Measurements from ENCODE around the gene NUBP2. TPM values are rescaled to one million over a fixed set of nuclear protein-coding genes. Genes with fewer than 3 reads are reported as not detected.

Gene NUBP2
- total and polyA plus RNA-seq, 8 donors: 14.7 to 171 (median 67.7) TPM

GRCh38 chr16:1746693-1747195 lies 36.0 kb upstream of the NUBP2 start:
- 89 to 93% (median 92%) methylated on average over 15 to 31 of the region's 31 CpGs for WGBS, 5 donors
- DNase-seq: no peak

DNA sequence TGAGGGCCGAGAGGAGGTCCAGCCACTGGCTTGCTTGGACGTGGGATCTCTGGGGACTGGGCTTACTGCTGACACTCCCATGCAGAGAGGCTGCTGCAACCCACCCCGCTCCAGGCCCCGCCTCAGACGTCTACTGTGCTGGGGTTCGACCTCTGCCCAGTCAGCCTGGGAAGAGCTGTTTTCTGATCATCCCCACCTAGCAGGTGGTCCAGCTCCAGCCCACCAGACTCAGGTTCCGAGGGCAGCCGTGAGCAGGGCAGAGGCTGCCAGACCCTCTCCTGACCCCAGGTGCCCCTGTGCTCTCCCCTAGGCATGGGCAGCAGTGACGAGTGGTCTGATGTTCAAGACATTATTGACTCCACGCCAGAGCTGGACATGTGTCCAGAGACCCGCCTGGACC lies 34.8 kb upstream of the NUBP2 start:
- intact Hi-C loops (cut with DNase I; ENCODE audit: low total_unique reads): no loop called here
- Histone ChIP-seq H3K27me3 (no peaks in the 10 kb centered on the region), H3K4me1 (no peaks in the 10 kb centered on the region), H3K9me3 (no peaks in the 10 kb centered on the region), H3K27ac (no peak overlapping the region), H3K4me3 (no peak overlapping the region), H3K36me3 (peaks cover 58 to 100% (median 100%) of the 10 kb centered on the region in 4 donors)
- 89 to 95% (median 91%) methylated on average over 3 to 11 of the region's 11 CpGs for WGBS, 5 donors
- TF ChIP-seq, protein P1, sequence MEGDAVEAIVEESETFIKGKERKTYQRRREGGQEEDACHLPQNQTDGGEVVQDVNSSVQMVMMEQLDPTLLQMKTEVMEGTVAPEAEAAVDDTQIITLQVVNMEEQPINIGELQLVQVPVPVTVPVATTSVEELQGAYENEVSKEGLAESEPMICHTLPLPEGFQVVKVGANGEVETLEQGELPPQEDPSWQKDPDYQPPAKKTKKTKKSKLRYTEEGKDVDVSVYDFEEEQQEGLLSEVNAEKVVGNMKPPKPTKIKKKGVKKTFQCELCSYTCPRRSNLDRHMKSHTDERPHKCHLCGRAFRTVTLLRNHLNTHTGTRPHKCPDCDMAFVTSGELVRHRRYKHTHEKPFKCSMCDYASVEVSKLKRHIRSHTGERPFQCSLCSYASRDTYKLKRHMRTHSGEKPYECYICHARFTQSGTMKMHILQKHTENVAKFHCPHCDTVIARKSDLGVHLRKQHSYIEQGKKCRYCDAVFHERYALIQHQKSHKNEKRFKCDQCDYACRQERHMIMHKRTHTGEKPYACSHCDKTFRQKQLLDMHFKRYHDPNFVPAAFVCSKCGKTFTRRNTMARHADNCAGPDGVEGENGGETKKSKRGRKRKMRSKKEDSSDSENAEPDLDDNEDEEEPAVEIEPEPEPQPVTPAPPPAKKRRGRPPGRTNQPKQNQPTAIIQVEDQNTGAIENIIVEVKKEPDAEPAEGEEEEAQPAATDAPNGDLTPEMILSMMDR (IDR thresholded peaks at IDR 0.05): no peak
- no peak for TF ChIP-seq EP300 (IDR thresholded peaks at IDR 0.05)
- no peak for TF ChIP-seq POLR2A (IDR thresholded peaks at IDR 0.05)
- DNase-seq: no peak

More at GRCh38 chr16:1746693-1747195, 36.0 kb upstream of the NUBP2 start:
- Histone ChIP-seq H3K4me1 (no peaks in the 10 kb centered on the region), H3K9me3 (no peaks in the 10 kb centered on the region), H3K4me3 (no peak overlapping the region), H3K27me3 (no peaks in the 10 kb centered on the region), H3K36me3 (peaks cover 57 to 99% (median 95%) of the 10 kb centered on the region in 4 donors), H3K27ac (no peak overlapping the region)
- TF ChIP-seq EP300 (IDR thresholded peaks at IDR 0.05) (no peak), POLR2AphosphoS5 (IDR thresholded peaks at IDR 0.05) (no peak), POLR2A (IDR thresholded peaks at IDR 0.05) (no peak)
- TF ChIP-seq, protein P1 (IDR thresholded peaks at IDR 0.05): no peak
- intact Hi-C loops (cut with DNase I; ENCODE audit: low total_unique reads): no loop called here

DNA sequence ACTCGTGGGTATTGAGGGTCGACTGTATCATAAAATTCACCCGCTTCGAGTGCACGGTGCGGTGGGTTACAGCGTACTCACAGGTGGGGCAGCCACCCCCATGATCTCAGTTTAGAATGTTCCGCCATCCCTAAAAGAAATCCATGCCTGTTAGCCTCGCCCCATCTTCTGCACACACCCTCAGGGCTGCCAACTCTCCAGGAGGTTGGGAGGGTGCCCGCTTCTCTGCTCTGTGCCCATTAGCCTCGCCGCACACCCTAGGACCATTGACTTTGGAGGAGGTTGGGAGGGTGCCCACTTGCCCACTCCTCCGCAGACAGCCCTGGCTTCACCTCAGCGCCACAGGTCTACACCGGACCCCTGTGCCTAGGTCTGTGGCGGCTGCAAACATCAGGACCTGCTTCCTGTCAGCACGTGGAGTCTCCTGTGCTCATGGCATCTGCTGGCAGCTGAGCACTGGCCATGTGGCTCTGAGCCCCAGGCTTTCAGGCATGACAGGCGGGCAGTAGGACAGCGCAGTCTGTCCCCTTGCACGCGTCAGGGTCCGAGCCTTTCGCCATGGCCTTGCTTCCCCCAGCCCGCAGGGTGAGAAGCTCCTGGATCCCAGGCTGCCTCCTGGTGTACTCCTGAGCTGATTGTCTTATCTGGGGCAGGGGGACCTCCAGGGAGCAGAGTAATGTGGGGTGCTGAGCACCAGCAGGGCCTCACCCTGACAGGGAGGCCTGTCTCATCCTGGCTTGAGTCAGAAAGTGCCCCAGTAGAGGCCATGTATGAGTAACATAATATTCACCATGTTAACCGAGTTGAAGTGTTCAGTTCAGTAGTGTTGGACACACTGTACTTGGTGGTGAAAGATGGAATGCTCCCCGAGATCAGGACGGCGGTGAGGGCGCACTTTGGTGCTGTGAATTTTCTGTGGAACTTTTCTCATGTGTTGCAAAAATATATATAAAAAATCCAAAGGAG lies 33.3 kb upstream of the NUBP2 start:
- Histone ChIP-seq H3K36me3 (peaks cover 46 to 99% (median 98%) of the 10 kb centered on the region in 4 donors), H3K4me3 (no peak overlapping the region), H3K9me3 (no peaks in the 10 kb centered on the region), H3K4me1 (no peaks in the 10 kb centered on the region), H3K27ac (no peak overlapping the region), H3K27me3 (no peaks in the 10 kb centered on the region)
- WGBS, 5 donors: 95 to 97% (median 96%) methylated on average over 25 to 29 of the region's 29 CpGs
- intact Hi-C loops (cut with DNase I; ENCODE audit: low total_unique reads): no loop called here
- TF ChIP-seq, protein P1 (IDR thresholded peaks at IDR 0.05): no peak
- no peak for TF ChIP-seq POLR2A (IDR thresholded peaks at IDR 0.05)
- no peak for TF ChIP-seq EP300 (IDR thresholded peaks at IDR 0.05)
- TF ChIP-seq POLR2AphosphoS5 (IDR thresholded peaks at IDR 0.05): no peak
- no peak for DNase-seq

- DNase-seq: no peak
- H3K4me1 ChIP-seq: no peaks in the 10 kb centered on the region
- TF ChIP-seq, protein P1 (IDR thresholded peaks at IDR 0.05): no peak
- no peak for TF ChIP-seq POLR2A (IDR thresholded peaks at IDR 0.05)
- TF ChIP-seq EP300 (IDR thresholded peaks at IDR 0.05): no peak
- TF ChIP-seq POLR2AphosphoS5 (IDR thresholded peaks at IDR 0.05): no peak
- H3K27ac ChIP-seq: no peak overlapping the region
- peaks cover 37 to 99% (median 94%) of the 10 kb centered on the region in 4 donors for H3K36me3 ChIP-seq
- 93 to 97% (median 96%) methylated on average over 14 to 16 of the region's 16 CpGs for WGBS, 5 donors
- intact Hi-C loops (cut with DNase I; ENCODE audit: low total_unique reads): no loop called here
- no peaks in the 10 kb centered on the region for H3K27me3 ChIP-seq
- H3K4me3 ChIP-seq: no peak overlapping the region
- no peaks in the 10 kb centered on the region for H3K9me3 ChIP-seq
Measured at GRCh38 chr16:1751946-1752345, 30.8 kb upstream of the NUBP2 start.
